Measurements from ENCODE around the gene DUSP18. TPM values are rescaled to one million over a fixed set of nuclear protein-coding genes. Genes with fewer than 3 reads are reported as not detected.
"Not testable (repeated sequence)": the region's sequence is repeated elsewhere in the genome, so short reads cannot be mapped to it uniquely, and the experiment has no call there.

DUSP18 gene
- polyA plus RNA-seq, 2 of the 4 experiments (the other 2 are of a cell fraction): 3.4 to 7.2 TPM

- no peak overlapping the region for H3K4me3 ChIP-seq
- H3K9me3 ChIP-seq: no peaks in the 10 kb centered on the region
- FAIRE-seq (no peak), DNase-seq (ENCODE audit: low read depth in 1 of 2, low spot score in 1 of 2) (no peak), ATAC-seq (no peak)
- no peak overlapping the region for H3K27ac ChIP-seq
- TF ChIP-seq BCL3 (IDR thresholded peaks at IDR 0.05) (no peak), EHF (CRISPR knock-in tag; IDR thresholded peaks at IDR 0.05) (no peak), CBX2 (IDR thresholded peaks at IDR 0.05; ENCODE audit: borderline replicate concordance, low read depth) (no peak), MAX (IDR thresholded peaks at IDR 0.05) (no peak), CHD2 (IDR thresholded peaks at IDR 0.05; ENCODE audit: low read length, partially characterized antibody) (no peak), BHLHE40 (IDR thresholded peaks at IDR 0.05; ENCODE audit: low read depth, low read length) (no peak), PHF8 (IDR thresholded peaks at IDR 0.05; ENCODE audit: borderline replicate concordance, low read depth) (no peak), KDM1A (IDR thresholded peaks at IDR 0.05; ENCODE audit: low read depth) (no peak), TFCP2L1 (CRISPR knock-in tag; IDR thresholded peaks at IDR 0.05) (no peak), JUNB (IDR thresholded peaks at IDR 0.05) (no peak), NPAS2 (CRISPR knock-in tag; IDR thresholded peaks at IDR 0.05; ENCODE audit: borderline replicate concordance) (no peak), RNF2 (IDR thresholded peaks at IDR 0.05; ENCODE audit: borderline replicate concordance, low read depth) (no peak)
- 88% methylated on average over 2 of the region's 2 CpGs for WGBS (ENCODE audit: missing lambda C conversion rate)
- no peak overlapping the region for H3K4me2 ChIP-seq
- ChIA-PET CTCF (no interaction called here), POLR2A (no interaction called here)
- H3K4me1 ChIP-seq: peaks cover 14% of the 10 kb centered on the region; the same call in 2 of the 3 replicates
These were observed 46.4 kb upstream of the DUSP18 start for GRCh38 chr22:30714062-30714461.

GRCh38 chr22:30712094-30712493, 44.4 kb upstream of the DUSP18 start:
- Histone ChIP-seq H3K27ac (no peak overlapping the region), H3K4me1 (peaks cover 1% of the 10 kb centered on the region; the same call in 2 of the 3 replicates), H3K9me3 (no peaks in the 10 kb centered on the region), H3K4me2 (no peak overlapping the region), H3K4me3 (no peak overlapping the region)
- FAIRE-seq: no peak
- ATAC-seq: no peak
- CTCF ChIA-PET: interaction anchor here (0.6 kb wide), 1 partner anchor 393 kb away, joined by 3 read pairs; no protein-coding TSS in a partner anchor
- TF ChIP-seq MAZ (IDR thresholded peaks at IDR 0.05; ENCODE audit: borderline replicate concordance, low read depth, low read length) (no peak), JUNB (IDR thresholded peaks at IDR 0.05) (no peak), POLR2AphosphoS2 (conservative IDR thresholded peaks at IDR 0.05; ENCODE audit: low read length) (no peak), BHLHE40 (IDR thresholded peaks at IDR 0.05; ENCODE audit: low read depth, low read length) (no peak), BCL3 (IDR thresholded peaks at IDR 0.05) (no peak), ATOH8 (CRISPR knock-in tag; IDR thresholded peaks at IDR 0.05; ENCODE audit: low read depth) (no peak)
- DNase-seq (ENCODE audit: low read depth in 1 of 2, low spot score in 1 of 2): no peak
- POLR2A ChIA-PET: no interaction called here
- WGBS (ENCODE audit: missing lambda C conversion rate): 88% methylated on average over 1 of the region's 1 CpG

GRCh38 chr22:30709980-30710379, 42.3 kb upstream of the DUSP18 start:
- H3K9me3 ChIP-seq; DNase-seq (ENCODE audit: low read depth in 1 of 2, low spot score in 1 of 2); H3K4me1 ChIP-seq; POLR2A ChIA-PET; ATAC-seq; H3K4me3 ChIP-seq; FAIRE-seq; H3K4me2 ChIP-seq; H3K27ac ChIP-seq; CTCF ChIA-PET: not testable (repeated sequence)
- 85% methylated on average over 6 of the region's 6 CpGs for WGBS (ENCODE audit: missing lambda C conversion rate)

Data from A549 (cell line).